ENCODE results near the gene ESR1. TPM values are rescaled to one million over a fixed set of nuclear protein-coding genes. Genes with fewer than 3 reads are reported as not detected.

Gene ESR1
- total and polyA plus RNA-seq, 9 of the 15 experiments (the other 6 are each of a cell fraction or from before 2014, with no cell fraction given) = 0.03 to 0.27 (median 0.08) TPM; not detected in 1

- H3K4me3 ChIP-seq = no peak overlapping the region
- H3K79me2 ChIP-seq (ENCODE audit: control insufficient read depth, insufficient read depth, low read length) = no peaks in the 10 kb centered on the region
- in situ Hi-C loops (cut with MboI) = no loop called here
- BruUV-seq (replicated peaks) = no TSS peak
- FAIRE-seq = no peak
- CTCF ChIA-PET (ENCODE audit: low intra/inter-chr PET ratio) = no interaction called here
- no peak overlapping the region for H2AFZ ChIP-seq (ENCODE audit: low read depth, low read length)
- no peaks in the 10 kb centered on the region for H3K9me3 ChIP-seq (replicated peaks; ENCODE audit: control insufficient read depth, insufficient read depth, low read depth, low read length)
- H3K27me3 ChIP-seq (ENCODE audit: control insufficient read depth in 2 of 2, insufficient read depth in 2 of 2, low read length in 2 of 2) = peaks cover 13 to 29% of the 10 kb centered on the region in 2 experiments; a peak in 4 of 5 replicates
- H4K20me1 ChIP-seq (replicated peaks; ENCODE audit: control insufficient read depth, insufficient read depth, low read length) = no peaks in the 10 kb centered on the region
- no peaks in the 10 kb centered on the region for H3K36me3 ChIP-seq (ENCODE audit: control insufficient read depth, insufficient read depth, low read length)
- no peak for DNase-seq (ENCODE audit: extremely low read depth in 1 of 4, low spot score in 3 of 4)
- 2% methylated on average over 11 of the region's 11 CpGs for WGBS (ENCODE audit: insufficient coverage, low coverage, missing lambda C conversion rate)
- H3K4me2 ChIP-seq (ENCODE audit: insufficient read depth, low read length) = no peak overlapping the region
- no peak overlapping the region for H3K9ac ChIP-seq (ENCODE audit: insufficient read depth in 1 of 2, low read depth in 2 of 2, low read length in 2 of 2)
- H3K27ac ChIP-seq (ENCODE audit: extremely low read depth, low read depth, low read length) = no peak overlapping the region
- POLR2A ChIA-PET = interaction anchor here (1.1 to 1.3 kb wide), 2 partner anchors 12 to 18 kb away, joined by 3 read pairs; no protein-coding TSS in a partner anchor
- no peak for TF ChIP-seq ZNF354B (CRISPR knock-in tag; IDR thresholded peaks at IDR 0.05)
- intact Hi-C loops (cut with micrococcal nuclease) = no loop called here
- no peaks in the 10 kb centered on the region for H3K9me1 ChIP-seq (ENCODE audit: control insufficient read depth, insufficient read depth, low read length)
- ATAC-seq = no peak
- H3K4me1 ChIP-seq (replicated peaks in 1 of 2; ENCODE audit: control insufficient read depth in 2 of 2, insufficient read depth in 2 of 2, low read length in 2 of 2) = peaks cover 0 to 7% of the 10 kb centered on the region in 2 experiments; a peak in 1 of 5 replicates
Measured at GRCh38 chr6:151804585-151805285, 2.7 kb upstream of the ESR1 start.

GRCh38 chr6:151805286-151805840 lies 2.1 kb upstream of the ESR1 start:
- no peak for FAIRE-seq
- no peaks in the 10 kb centered on the region for H3K36me3 ChIP-seq (ENCODE audit: control insufficient read depth, insufficient read depth, low read length)
- no peak overlapping the region for H3K27ac ChIP-seq (ENCODE audit: extremely low read depth, low read depth, low read length)
- ChIA-PET CTCF (ENCODE audit: low intra/inter-chr PET ratio) (no interaction called here), POLR2A (interaction anchor here (1.1 kb wide), 1 partner anchor 17 kb away, joined by 3 read pairs; no protein-coding TSS in a partner anchor)
- H2AFZ ChIP-seq (ENCODE audit: low read depth, low read length) = no peak overlapping the region
- in situ Hi-C loops (cut with MboI) (no loop called here), intact Hi-C loops (cut with micrococcal nuclease) (no loop called here)
- no peak overlapping the region for H3K4me2 ChIP-seq (ENCODE audit: insufficient read depth, low read length)
- no peaks in the 10 kb centered on the region for H3K9me1 ChIP-seq (ENCODE audit: control insufficient read depth, insufficient read depth, low read length)
- H3K9me3 ChIP-seq (replicated peaks; ENCODE audit: control insufficient read depth, insufficient read depth, low read depth, low read length) = no peaks in the 10 kb centered on the region
- H3K27me3 ChIP-seq (ENCODE audit: control insufficient read depth in 2 of 2, insufficient read depth in 2 of 2, low read length in 2 of 2) = peaks cover 13 to 29% of the 10 kb centered on the region in 2 experiments; a peak in 4 of 5 replicates
- no peaks in the 10 kb centered on the region for H4K20me1 ChIP-seq (replicated peaks; ENCODE audit: control insufficient read depth, insufficient read depth, low read length)
- BruUV-seq (replicated peaks) = no TSS peak
- no peak for ATAC-seq
- peaks cover 0 to 7% of the 10 kb centered on the region in 2 experiments; a peak in 1 of 5 replicates for H3K4me1 ChIP-seq (replicated peaks in 1 of 2; ENCODE audit: control insufficient read depth in 2 of 2, insufficient read depth in 2 of 2, low read length in 2 of 2)
- no peaks in the 10 kb centered on the region for H3K79me2 ChIP-seq (ENCODE audit: control insufficient read depth, insufficient read depth, low read length)
- DNase-seq (ENCODE audit: extremely low read depth in 1 of 4, low spot score in 3 of 4) = no peak
- no peak overlapping the region for H3K9ac ChIP-seq (ENCODE audit: insufficient read depth in 1 of 2, low read depth in 2 of 2, low read length in 2 of 2)
- no peak overlapping the region for H3K4me3 ChIP-seq
- 1% methylated on average over 11 of the region's 11 CpGs for WGBS (ENCODE audit: insufficient coverage, low coverage, missing lambda C conversion rate)
- TF ChIP-seq PHF21A (IDR thresholded peaks at IDR 0.05; ENCODE audit: borderline replicate concordance, low read depth) (no peak), ZNF197 (CRISPR knock-in tag; IDR thresholded peaks at IDR 0.05; ENCODE audit: low read depth) (no peak), NCOA4 (IDR thresholded peaks at IDR 0.05; ENCODE audit: partially characterized antibody) (no peak), L3MBTL2 (IDR thresholded peaks at IDR 0.05) (no peak), ZNF764 (CRISPR knock-in tag; IDR thresholded peaks at IDR 0.05; ENCODE audit: low read depth) (no peak), ZNF512 (tag; IDR thresholded peaks at IDR 0.05) (no peak), CLOCK (CRISPR knock-in tag; IDR thresholded peaks at IDR 0.05; ENCODE audit: borderline replicate concordance) (no peak), ELF2 (CRISPR knock-in tag; IDR thresholded peaks at IDR 0.05) (no peak), SIRT6 (IDR thresholded peaks at IDR 0.05; ENCODE audit: low read depth, low read length) (no peak), RBM34 (IDR thresholded peaks at IDR 0.05; ENCODE audit: borderline replicate concordance, insufficient read depth, low read length) (no peak)
